Measurements from ENCODE around the gene LRRC75B. TPM values are rescaled to one million over a fixed set of nuclear protein-coding genes. Genes with fewer than 3 reads are reported as not detected.

The LRRC75B gene
- total RNA-seq, 1 experiment from 2014 or later, result 14.5 TPM

- CTCF ChIA-PET, result no interaction called here
- Mint-ChIP-seq H3K4me1 (ENCODE audit: low read depth, unreplicated experiment) (peaks cover 9% of the 10 kb centered on the region), H3K36me3 (ENCODE audit: insufficient read depth, unreplicated experiment) (peaks cover 56% of the 10 kb centered on the region), H3K27ac (ENCODE audit: unreplicated experiment) (no peak overlapping the region), H3K4me3 (ENCODE audit: low read depth, unreplicated experiment) (no peak overlapping the region), H3K9me3 (ENCODE audit: low read depth, unreplicated experiment) (no peaks in the 10 kb centered on the region), H3K27me3 (ENCODE audit: unreplicated experiment) (no peaks in the 10 kb centered on the region)
- DNase-seq, result no peak
- intact Hi-C loops (cut with micrococcal nuclease; ENCODE audit: unreplicated experiment), result no loop called here
- BruUV-seq (replicated peaks), result no TSS peak
- no peak for TF ChIP-seq CTCF (IDR thresholded peaks at IDR 0.05; ENCODE audit: unreplicated experiment)
These were observed 21.6 kb downstream of the LRRC75B start for GRCh38 chr22:24571266-24571665.

GRCh38 chr22:24567668-24568067 lies 25.2 kb downstream of the LRRC75B start:
- H3K4me3 Mint-ChIP-seq (ENCODE audit: low read depth, unreplicated experiment), result no peak overlapping the region
- H3K9me3 Mint-ChIP-seq (ENCODE audit: low read depth, unreplicated experiment), result no peaks in the 10 kb centered on the region
- intact Hi-C loops (cut with micrococcal nuclease; ENCODE audit: unreplicated experiment), result no loop called here
- CTCF ChIA-PET, result no interaction called here
- no peak for DNase-seq
- no TSS peak for BruUV-seq (replicated peaks)
- no peaks in the 10 kb centered on the region for H3K27me3 Mint-ChIP-seq (ENCODE audit: unreplicated experiment)
- TF ChIP-seq CTCF (IDR thresholded peaks at IDR 0.05; ENCODE audit: unreplicated experiment), result no peak
- no peak overlapping the region for H3K27ac Mint-ChIP-seq (ENCODE audit: unreplicated experiment)
- H3K36me3 Mint-ChIP-seq (ENCODE audit: insufficient read depth, unreplicated experiment), result peaks cover 37% of the 10 kb centered on the region
- H3K4me1 Mint-ChIP-seq (ENCODE audit: low read depth, unreplicated experiment), result peaks cover 8% of the 10 kb centered on the region

- no peak for DNase-seq
- Mint-ChIP-seq H3K27ac (ENCODE audit: unreplicated experiment) (no peak overlapping the region), H3K9me3 (ENCODE audit: low read depth, unreplicated experiment) (no peaks in the 10 kb centered on the region), H3K4me1 (ENCODE audit: low read depth, unreplicated experiment) (peaks cover 8% of the 10 kb centered on the region), H3K27me3 (ENCODE audit: unreplicated experiment) (no peaks in the 10 kb centered on the region), H3K36me3 (ENCODE audit: insufficient read depth, unreplicated experiment) (peaks cover 38% of the 10 kb centered on the region), H3K4me3 (ENCODE audit: low read depth, unreplicated experiment) (no peak overlapping the region)
- CTCF ChIA-PET, result no interaction called here
- TF ChIP-seq CTCF (IDR thresholded peaks at IDR 0.05; ENCODE audit: unreplicated experiment), result no peak
- intact Hi-C loops (cut with micrococcal nuclease; ENCODE audit: unreplicated experiment), result no loop called here
- no TSS peak for BruUV-seq (replicated peaks)
These were observed 25.9 kb downstream of the LRRC75B start for GRCh38 chr22:24566899-24567511.

GRCh38 chr22:24565077-24565476 lies 27.8 kb downstream of the LRRC75B start:
- Mint-ChIP-seq H3K9me3 (ENCODE audit: low read depth, unreplicated experiment) (no peaks in the 10 kb centered on the region), H3K4me3 (ENCODE audit: low read depth, unreplicated experiment) (no peak overlapping the region), H3K4me1 (ENCODE audit: low read depth, unreplicated experiment) (peaks cover 8% of the 10 kb centered on the region), H3K36me3 (ENCODE audit: insufficient read depth, unreplicated experiment) (peaks cover 41% of the 10 kb centered on the region), H3K27ac (ENCODE audit: unreplicated experiment) (no peak overlapping the region), H3K27me3 (ENCODE audit: unreplicated experiment) (no peaks in the 10 kb centered on the region)
- TF ChIP-seq CTCF (IDR thresholded peaks at IDR 0.05; ENCODE audit: unreplicated experiment), result no peak
- DNase-seq, result no peak
- BruUV-seq (replicated peaks), result no TSS peak
- intact Hi-C loops (cut with micrococcal nuclease; ENCODE audit: unreplicated experiment), result no loop called here
- CTCF ChIA-PET, result interaction anchor here (0.6 kb wide), 1 partner anchor 589 kb away, joined by 5 read pairs; no protein-coding TSS in a partner anchor

Data from Calu3 (cell line).